ENCODE results near the gene WDFY1. TPM values are rescaled to one million over a fixed set of nuclear protein-coding genes. Genes with fewer than 3 reads are reported as not detected.

The WDFY1 gene
- polyA plus RNA-seq, 3 donors = 31.7 to 59.8 (median 40.7) TPM

DNA sequence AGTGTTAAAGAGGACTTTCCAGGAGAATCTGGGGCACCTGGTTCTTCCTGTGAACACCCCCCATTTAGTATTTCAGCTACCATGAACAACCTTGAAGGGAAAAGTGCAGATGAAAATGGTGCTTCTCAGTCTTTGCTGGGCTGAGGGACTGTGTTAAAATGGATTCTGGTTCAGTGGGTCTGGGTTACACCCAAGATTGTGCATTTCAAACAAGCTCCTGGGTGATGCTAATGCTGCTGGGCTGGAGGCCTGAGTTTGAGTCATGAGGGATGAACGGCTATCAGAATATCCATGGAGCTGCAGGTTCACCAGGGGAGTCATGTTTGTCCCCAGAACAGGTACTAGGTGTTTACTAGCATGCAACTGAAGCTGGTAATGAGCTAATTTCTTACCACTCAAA lies 36.1 kb upstream of the WDFY1 start:
- Mint-ChIP-seq H3K4me3 (no peak overlapping the region), H3K27ac (no peak overlapping the region), H3K4me1 (peaks cover 4% of the 10 kb centered on the region), H3K36me3 (no peaks in the 10 kb centered on the region), H3K27me3 (ENCODE audit: low read depth in 3 of 3) (peaks cover 0 to 2% (median 0%) of the 10 kb centered on the region in 3 donors), H3K9me3 (no peaks in the 10 kb centered on the region)
- no peaks in the 10 kb centered on the region for H3K9me3 ChIP-seq (replicated peaks in 1 of 2; ENCODE audit: control insufficient read depth in 1 of 2, insufficient read depth in 1 of 2, low read length in 2 of 2)
- H2AFZ ChIP-seq (ENCODE audit: insufficient read depth, low read depth, low read length, poor library complexity, severe bottlenecking) = no peak overlapping the region
- no peak overlapping the region for H3K27ac ChIP-seq (ENCODE audit: low read depth in 1 of 2, low read length in 2 of 2)
- intact Hi-C loops (cut with micrococcal nuclease) = no loop called here
- H3K4me1 ChIP-seq (ENCODE audit: control insufficient read depth in 1 of 2, insufficient read depth in 2 of 2, low read length in 2 of 2) = no peaks in the 10 kb centered on the region
- TF ChIP-seq, protein P1, sequence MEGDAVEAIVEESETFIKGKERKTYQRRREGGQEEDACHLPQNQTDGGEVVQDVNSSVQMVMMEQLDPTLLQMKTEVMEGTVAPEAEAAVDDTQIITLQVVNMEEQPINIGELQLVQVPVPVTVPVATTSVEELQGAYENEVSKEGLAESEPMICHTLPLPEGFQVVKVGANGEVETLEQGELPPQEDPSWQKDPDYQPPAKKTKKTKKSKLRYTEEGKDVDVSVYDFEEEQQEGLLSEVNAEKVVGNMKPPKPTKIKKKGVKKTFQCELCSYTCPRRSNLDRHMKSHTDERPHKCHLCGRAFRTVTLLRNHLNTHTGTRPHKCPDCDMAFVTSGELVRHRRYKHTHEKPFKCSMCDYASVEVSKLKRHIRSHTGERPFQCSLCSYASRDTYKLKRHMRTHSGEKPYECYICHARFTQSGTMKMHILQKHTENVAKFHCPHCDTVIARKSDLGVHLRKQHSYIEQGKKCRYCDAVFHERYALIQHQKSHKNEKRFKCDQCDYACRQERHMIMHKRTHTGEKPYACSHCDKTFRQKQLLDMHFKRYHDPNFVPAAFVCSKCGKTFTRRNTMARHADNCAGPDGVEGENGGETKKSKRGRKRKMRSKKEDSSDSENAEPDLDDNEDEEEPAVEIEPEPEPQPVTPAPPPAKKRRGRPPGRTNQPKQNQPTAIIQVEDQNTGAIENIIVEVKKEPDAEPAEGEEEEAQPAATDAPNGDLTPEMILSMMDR (IDR thresholded peaks at IDR 0.05) = no peak
- H3K4me2 ChIP-seq (replicated peaks; ENCODE audit: extremely low read depth, low read length, poor library complexity, severe bottlenecking) = no peak overlapping the region
- no peak for DNase-seq
- 67% methylated on average over 1 of the region's 1 CpG for WGBS (ENCODE audit: insufficient coverage)
- H3K9ac ChIP-seq (ENCODE audit: insufficient read depth, low read length, poor library complexity, severe bottlenecking) = no peak overlapping the region
- H3K27me3 ChIP-seq (ENCODE audit: control insufficient read depth in 2 of 2, insufficient read depth in 2 of 2, low read length in 2 of 2) = no peaks in the 10 kb centered on the region
- H3K79me2 ChIP-seq (ENCODE audit: insufficient read depth, low read length) = no peaks in the 10 kb centered on the region
- H3K36me3 ChIP-seq (replicated peaks in 1 of 2; ENCODE audit: control insufficient read depth in 1 of 2, insufficient read depth in 2 of 2, low read length in 2 of 2) = no peaks in the 10 kb centered on the region
- no peaks in the 10 kb centered on the region for H4K20me1 ChIP-seq (ENCODE audit: insufficient read depth, low read length)
- H3K4me3 ChIP-seq (replicated peaks in 1 of 3; ENCODE audit: low read depth in 2 of 3, low read length in 3 of 3) = no peak overlapping the region

GRCh38 chr2:223980803-223981202 lies 35.7 kb upstream of the WDFY1 start:
- Histone ChIP-seq H3K79me2 (ENCODE audit: insufficient read depth, low read length) (no peaks in the 10 kb centered on the region), H2AFZ (ENCODE audit: insufficient read depth, low read depth, low read length, poor library complexity, severe bottlenecking) (no peak overlapping the region), H3K9me3 (replicated peaks in 1 of 2; ENCODE audit: control insufficient read depth in 1 of 2, insufficient read depth in 1 of 2, low read length in 2 of 2) (no peaks in the 10 kb centered on the region), H3K4me3 (replicated peaks in 1 of 3; ENCODE audit: low read depth in 2 of 3, low read length in 3 of 3) (no peak overlapping the region), H3K4me1 (ENCODE audit: control insufficient read depth in 1 of 2, insufficient read depth in 2 of 2, low read length in 2 of 2) (no peaks in the 10 kb centered on the region), H3K4me2 (replicated peaks; ENCODE audit: extremely low read depth, low read length, poor library complexity, severe bottlenecking) (no peak overlapping the region), H4K20me1 (ENCODE audit: insufficient read depth, low read length) (no peaks in the 10 kb centered on the region), H3K27me3 (ENCODE audit: control insufficient read depth in 2 of 2, insufficient read depth in 2 of 2, low read length in 2 of 2) (no peaks in the 10 kb centered on the region), H3K9ac (ENCODE audit: insufficient read depth, low read length, poor library complexity, severe bottlenecking) (no peak overlapping the region), H3K27ac (ENCODE audit: low read depth in 1 of 2, low read length in 2 of 2) (no peak overlapping the region), H3K36me3 (replicated peaks in 1 of 2; ENCODE audit: control insufficient read depth in 1 of 2, insufficient read depth in 2 of 2, low read length in 2 of 2) (no peaks in the 10 kb centered on the region)
- intact Hi-C loops (cut with micrococcal nuclease) = no loop called here
- H3K27ac Mint-ChIP-seq = no peak overlapping the region
- H3K36me3 Mint-ChIP-seq = no peaks in the 10 kb centered on the region
- H3K4me3 Mint-ChIP-seq = no peak overlapping the region
- no peak for DNase-seq
- no CpG with 5 or more reads among the region's 4 CpGs for WGBS (ENCODE audit: insufficient coverage)
- no peaks in the 10 kb centered on the region for H3K9me3 Mint-ChIP-seq
- TF ChIP-seq, protein P1 (IDR thresholded peaks at IDR 0.05) = no peak
- H3K27me3 Mint-ChIP-seq (ENCODE audit: low read depth in 3 of 3) = peaks cover 0 to 2% (median 0%) of the 10 kb centered on the region in 3 donors
- no peaks in the 10 kb centered on the region for H3K4me1 Mint-ChIP-seq
